Omental fat pad (tissue), 4 donors: ENCODE data around the gene PPDPF. TPM values are rescaled to one million over a fixed set of nuclear protein-coding genes. Genes with fewer than 3 reads are reported as not detected.

Experiments used
- ATAC-seq: fragments of 150-250 bp; one replicate; pipeline ENCODE4 v1.9.1; 2016; ENCODE audit warnings: mild to moderate bottlenecking, moderate library complexity; ENCODE audit not compliant: low FRiP score
- DNase-seq: peaks from one replicate; pipeline ENCODE4 v3.0.0-alpha.2; 2019; ENCODE audit warnings: low spot score
- total RNA-seq, 4 donors: library from RNA; depleted of rRNA; stranded (reverse); fragments of >200 nt; gene quantifications; one replicate each; pipeline ENCODE4 v1.1.0, GENCODE V29; 2016
- TF ChIP-seq, protein P1 (sequence below), 3 donors: fragments of 450-650 bp; IDR thresholded peaks; one replicate each; pipeline ENCODE4 v1.5.1; 2016 to 2017; ENCODE audit warnings: antibody characterized with exemption in 3 of 3, mild to moderate bottlenecking in 3 of 3, moderate library complexity in 2 of 3

PPDPF gene
- total RNA-seq, 4 donors from 2014 or later = 22.2 to 108 (median 75.8) TPM

GRCh38 chr20:63488315-63489251 lies 32.0 kb upstream of the PPDPF start:
- TF ChIP-seq, protein P1, sequence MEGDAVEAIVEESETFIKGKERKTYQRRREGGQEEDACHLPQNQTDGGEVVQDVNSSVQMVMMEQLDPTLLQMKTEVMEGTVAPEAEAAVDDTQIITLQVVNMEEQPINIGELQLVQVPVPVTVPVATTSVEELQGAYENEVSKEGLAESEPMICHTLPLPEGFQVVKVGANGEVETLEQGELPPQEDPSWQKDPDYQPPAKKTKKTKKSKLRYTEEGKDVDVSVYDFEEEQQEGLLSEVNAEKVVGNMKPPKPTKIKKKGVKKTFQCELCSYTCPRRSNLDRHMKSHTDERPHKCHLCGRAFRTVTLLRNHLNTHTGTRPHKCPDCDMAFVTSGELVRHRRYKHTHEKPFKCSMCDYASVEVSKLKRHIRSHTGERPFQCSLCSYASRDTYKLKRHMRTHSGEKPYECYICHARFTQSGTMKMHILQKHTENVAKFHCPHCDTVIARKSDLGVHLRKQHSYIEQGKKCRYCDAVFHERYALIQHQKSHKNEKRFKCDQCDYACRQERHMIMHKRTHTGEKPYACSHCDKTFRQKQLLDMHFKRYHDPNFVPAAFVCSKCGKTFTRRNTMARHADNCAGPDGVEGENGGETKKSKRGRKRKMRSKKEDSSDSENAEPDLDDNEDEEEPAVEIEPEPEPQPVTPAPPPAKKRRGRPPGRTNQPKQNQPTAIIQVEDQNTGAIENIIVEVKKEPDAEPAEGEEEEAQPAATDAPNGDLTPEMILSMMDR (IDR thresholded peaks at IDR 0.05) = no peak
- no peak for ATAC-seq
- DNase-seq = no peak

GRCh38 chr20:63490416-63490815 lies 30.1 kb upstream of the PPDPF start:
- ATAC-seq = no peak
- DNase-seq = no peak
- TF ChIP-seq, protein P1 (IDR thresholded peaks at IDR 0.05) = no peak

GRCh38 chr20:63491078-63491477 lies 29.5 kb upstream of the PPDPF start:
- TF ChIP-seq, protein P1 (IDR thresholded peaks at IDR 0.05) = no peak
- no peak for ATAC-seq
- no peak for DNase-seq

DNA sequence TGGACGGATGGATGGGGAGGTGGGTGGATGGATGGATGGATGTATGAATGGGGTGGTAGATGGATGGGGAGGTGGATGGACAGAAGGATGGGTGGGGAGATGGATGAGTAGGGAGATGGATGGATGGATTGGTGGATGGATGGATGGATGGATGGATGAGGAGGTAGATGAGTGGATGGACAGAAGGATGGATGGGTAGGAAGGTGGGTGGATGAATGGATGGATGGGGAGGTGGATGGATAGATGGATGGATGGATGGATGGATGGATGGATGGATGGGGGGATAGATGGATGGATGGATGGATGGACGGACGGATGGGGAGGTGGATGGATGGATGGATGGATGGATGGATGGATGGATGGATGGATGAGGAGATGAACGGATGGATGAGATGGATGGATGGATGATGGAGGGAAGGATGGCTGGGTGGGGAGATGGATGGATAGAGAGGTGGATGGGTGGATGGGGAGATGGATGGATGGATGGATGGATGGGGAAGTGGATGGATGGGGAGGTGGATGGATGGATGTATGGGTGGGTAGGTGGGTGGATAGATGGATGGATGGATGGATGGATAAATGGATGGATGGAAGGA lies 28.8 kb upstream of the PPDPF start:
- ATAC-seq (no peak), DNase-seq (no peak)
- TF ChIP-seq, protein P1 (IDR thresholded peaks at IDR 0.05) = no peak

DNA sequence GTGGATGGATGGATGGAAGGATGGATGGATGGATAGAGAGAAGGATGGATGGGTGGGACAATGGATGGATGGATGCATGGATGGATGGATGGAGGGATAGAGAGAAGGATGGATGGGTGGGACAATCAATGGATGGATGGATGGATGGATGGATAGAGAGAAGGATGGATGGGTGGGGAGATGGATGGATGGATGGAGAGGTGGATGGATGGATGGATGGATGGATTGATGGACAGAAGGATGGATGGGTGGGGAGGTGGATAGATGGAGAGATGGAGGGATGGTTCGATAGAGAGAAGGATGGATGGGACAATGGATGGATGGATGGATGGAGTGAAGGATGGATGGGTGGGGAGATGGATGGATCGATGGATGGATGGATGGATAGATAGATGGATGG lies 28.0 kb upstream of the PPDPF start:
- DNase-seq (no peak), ATAC-seq (no peak)
- TF ChIP-seq, protein P1 (IDR thresholded peaks at IDR 0.05) = no peak

GRCh38 chr20:63492982-63493381 lies 27.6 kb upstream of the PPDPF start:
- TF ChIP-seq, protein P1 (IDR thresholded peaks at IDR 0.05) = no peak
- no peak for DNase-seq
- ATAC-seq = no peak
